Thymus (tissue), 11 donors: Measurements from ENCODE around the gene NFIB. TPM values are rescaled to one million over a fixed set of nuclear protein-coding genes. Genes with fewer than 3 reads are reported as not detected.
A peak's percentile ranks its signal among the peaks of the same experiment; 100 is the strongest.

ENCODE experiments used
- DNase-seq, 9 donors: peaks; one replicate each; pipeline ENCODE4 v3.0.0-alpha.2; 2013; ENCODE audit warnings: low spot score in 9 of 9, low read depth in 6 of 9, missing footprints in 1 of 9
- H3K27ac ChIP-seq, 2 donors: one replicate each; pipeline ENCODE4 v1.5.1; 2013; ENCODE audit warnings: control low read depth in 1 of 2, low read depth in 1 of 2, low read length in 1 of 2, mild to moderate bottlenecking in 1 of 2, moderate library complexity in 1 of 2
- H3K27me3 ChIP-seq, 2 donors: one replicate each; pipeline ENCODE4 v1.5.1; 2013; ENCODE audit warnings: low read length in 1 of 2; ENCODE audit not compliant: control insufficient read depth in 2 of 2, insufficient read depth in 1 of 2
- H3K36me3 ChIP-seq, 2 donors: one replicate each; pipeline ENCODE4 v1.5.1; 2013; ENCODE audit warnings: low read length in 1 of 2, mild to moderate bottlenecking in 1 of 2, moderate library complexity in 1 of 2; ENCODE audit not compliant: control insufficient read depth in 2 of 2, insufficient read depth in 2 of 2
- H3K4me1 ChIP-seq, 2 donors: one replicate each; pipeline ENCODE4 v1.5.1; 2013; ENCODE audit warnings: low read length in 2 of 2; ENCODE audit not compliant: control insufficient read depth in 2 of 2, insufficient read depth in 2 of 2
- H3K4me3 ChIP-seq, 2 donors: one replicate each; pipeline ENCODE4 v1.5.1; 2013; ENCODE audit warnings: low read length in 2 of 2, control low read depth in 1 of 2, mild to moderate bottlenecking in 1 of 2
- H3K9me3 ChIP-seq, 2 donors: one replicate each; pipeline ENCODE4 v1.5.1; 2013; ENCODE audit warnings: low read length in 1 of 2, mild to moderate bottlenecking in 1 of 2; ENCODE audit not compliant: control insufficient read depth in 2 of 2, insufficient read depth in 1 of 2
- WGBS: extraction: QIAGEN DNeasy Blood & Tissue Kit; methylation state at CpG from one replicate; pipeline ENCODE4 v1.1.7; 2013; 5-methylcytosine and 5-hydroxymethylcytosine counted together
- polyA plus RNA-seq: library from polyadenylated mRNA; stranded (reverse); fragments of 200-250 nt; gene quantifications from one replicate; pipeline ENCODE4 v1.2.3, GENCODE V29; 2013
- total RNA-seq: library from RNA; stranded (reverse); fragments of 120-200 nt; gene quantifications from one replicate; pipeline ENCODE4 v1.2.4, GENCODE V29; 2013
- donor health status: healthy.

The NFIB gene
- total and polyA plus RNA-seq, 2 donors: 10.3 to 12.4 TPM

- H3K36me3 ChIP-seq: no peaks in the 10 kb centered on the region
- no peaks in the 10 kb centered on the region for H3K4me1 ChIP-seq
- no peaks in the 10 kb centered on the region for H3K27me3 ChIP-seq
- DNase-seq: no peak
- no peaks in the 10 kb centered on the region for H3K9me3 ChIP-seq
- H3K4me3 ChIP-seq: no peak overlapping the region
- no peak overlapping the region for H3K27ac ChIP-seq
- WGBS: 95% methylated on average over 5 of the region's 5 CpGs
Measured at GRCh38 chr9:14094491-14094890, 219.4 kb downstream of the NFIB start.

- Histone ChIP-seq H3K27me3 (no peaks in the 10 kb centered on the region), H3K9me3 (no peaks in the 10 kb centered on the region), H3K4me3 (no peak overlapping the region), H3K36me3 (no peaks in the 10 kb centered on the region), H3K27ac (no peak overlapping the region), H3K4me1 (no peaks in the 10 kb centered on the region)
- WGBS: 99% methylated on average over 1 of the region's 1 CpG
- DNase-seq: no peak
Measured at GRCh38 chr9:14092344-14092743, 221.6 kb downstream of the NFIB start.

DNA sequence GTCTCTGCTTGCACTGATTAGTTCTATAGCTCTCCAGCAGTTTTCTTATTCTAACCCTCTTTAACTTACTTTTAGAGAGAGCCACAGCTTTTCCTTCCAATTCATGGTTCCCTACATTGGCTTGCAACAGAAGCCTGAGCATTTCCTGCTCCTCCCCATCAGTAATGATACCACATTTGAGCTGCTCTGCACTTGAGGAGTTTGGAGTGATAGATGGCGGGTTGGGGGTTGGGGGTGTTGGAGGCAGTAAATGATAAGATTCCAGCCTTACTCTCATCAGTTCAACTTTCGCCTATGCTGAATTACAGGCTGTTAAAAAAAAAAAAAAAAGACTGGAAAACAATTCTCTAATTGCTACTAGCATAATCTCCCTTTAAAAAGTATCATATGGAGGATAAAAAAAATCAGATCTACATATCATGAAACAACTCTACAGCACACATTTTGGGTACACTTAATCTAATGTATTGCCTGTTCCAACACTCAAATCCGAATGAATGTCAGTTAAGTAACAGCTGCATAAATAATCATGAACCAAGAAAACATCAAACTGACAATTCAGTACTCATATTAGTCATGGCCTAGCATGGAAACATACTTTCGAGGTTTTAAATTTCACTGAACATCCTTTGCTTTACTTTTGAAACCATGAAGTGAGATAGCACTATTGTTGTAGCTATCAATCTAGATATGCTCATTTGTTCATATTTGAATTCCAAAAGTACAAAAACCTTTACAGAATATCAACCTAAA is 224.7 kb downstream of the NFIB start:
- H3K4me1 ChIP-seq: no peaks in the 10 kb centered on the region
- no peak overlapping the region for H3K4me3 ChIP-seq
- peak in 1 of 9 donors; percentile 7 for DNase-seq
- no peaks in the 10 kb centered on the region for H3K36me3 ChIP-seq
- no peak overlapping the region for H3K27ac ChIP-seq
- 91% methylated on average over 4 of the region's 4 CpGs for WGBS
- H3K27me3 ChIP-seq: no peaks in the 10 kb centered on the region
- no peaks in the 10 kb centered on the region for H3K9me3 ChIP-seq

GRCh38 chr9:14087576-14087975 is 226.4 kb downstream of the NFIB start:
- Histone ChIP-seq H3K36me3 (no peaks in the 10 kb centered on the region), H3K4me3 (no peak overlapping the region), H3K9me3 (no peaks in the 10 kb centered on the region), H3K27ac (no peak overlapping the region), H3K4me1 (no peaks in the 10 kb centered on the region), H3K27me3 (no peaks in the 10 kb centered on the region)
- no peak for DNase-seq
- 97% methylated on average over 7 of the region's 7 CpGs for WGBS

GRCh38 chr9:14086495-14086894 is 227.4 kb downstream of the NFIB start:
- 95% methylated on average over 5 of the region's 5 CpGs for WGBS
- Histone ChIP-seq H3K4me3 (no peak overlapping the region), H3K9me3 (no peaks in the 10 kb centered on the region), H3K27ac (no peak overlapping the region), H3K36me3 (no peaks in the 10 kb centered on the region), H3K27me3 (no peaks in the 10 kb centered on the region), H3K4me1 (no peaks in the 10 kb centered on the region)
- DNase-seq: no peak

- no peak for DNase-seq
- Histone ChIP-seq H3K27ac (no peak overlapping the region), H3K9me3 (no peaks in the 10 kb centered on the region), H3K4me3 (no peak overlapping the region), H3K36me3 (no peaks in the 10 kb centered on the region), H3K4me1 (no peaks in the 10 kb centered on the region), H3K27me3 (no peaks in the 10 kb centered on the region)
- 89% methylated on average over 1 of the region's 1 CpG for WGBS
Measured at GRCh38 chr9:14085810-14086209, 228.1 kb downstream of the NFIB start.

- 96% methylated on average over 3 of the region's 3 CpGs for WGBS
- no peaks in the 10 kb centered on the region for H3K27me3 ChIP-seq
- H3K4me1 ChIP-seq: no peaks in the 10 kb centered on the region
- no peaks in the 10 kb centered on the region for H3K9me3 ChIP-seq
- no peak overlapping the region for H3K27ac ChIP-seq
- H3K4me3 ChIP-seq: no peak overlapping the region
- DNase-seq: no peak
- no peaks in the 10 kb centered on the region for H3K36me3 ChIP-seq
Measured at GRCh38 chr9:14084867-14085266, 229.1 kb downstream of the NFIB start.

DNA sequence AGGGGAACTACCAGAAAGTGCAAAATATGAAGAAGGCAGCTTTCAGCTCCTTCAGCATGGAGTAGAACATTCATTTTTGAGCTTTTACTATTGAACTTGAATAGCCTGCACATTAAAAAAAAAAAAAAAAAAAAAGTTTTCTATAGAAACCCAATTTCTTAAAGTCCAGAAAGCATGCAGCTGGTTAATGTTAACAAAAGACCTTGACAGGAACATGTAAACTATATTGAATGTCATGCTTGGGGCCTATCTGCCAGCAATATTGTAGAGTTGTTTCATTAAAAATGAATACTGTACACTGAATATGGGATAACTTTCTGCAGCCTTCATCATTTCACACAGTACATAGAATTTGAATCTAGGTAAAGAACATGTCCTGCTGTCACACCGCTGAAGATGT is 230.6 kb downstream of the NFIB start:
- WGBS: 100% methylated on average over 1 of the region's 1 CpG
- Histone ChIP-seq H3K36me3 (no peaks in the 10 kb centered on the region), H3K27me3 (no peaks in the 10 kb centered on the region), H3K9me3 (no peaks in the 10 kb centered on the region), H3K27ac (no peak overlapping the region), H3K4me1 (no peaks in the 10 kb centered on the region), H3K4me3 (no peak overlapping the region)
- DNase-seq: no peak

DNA sequence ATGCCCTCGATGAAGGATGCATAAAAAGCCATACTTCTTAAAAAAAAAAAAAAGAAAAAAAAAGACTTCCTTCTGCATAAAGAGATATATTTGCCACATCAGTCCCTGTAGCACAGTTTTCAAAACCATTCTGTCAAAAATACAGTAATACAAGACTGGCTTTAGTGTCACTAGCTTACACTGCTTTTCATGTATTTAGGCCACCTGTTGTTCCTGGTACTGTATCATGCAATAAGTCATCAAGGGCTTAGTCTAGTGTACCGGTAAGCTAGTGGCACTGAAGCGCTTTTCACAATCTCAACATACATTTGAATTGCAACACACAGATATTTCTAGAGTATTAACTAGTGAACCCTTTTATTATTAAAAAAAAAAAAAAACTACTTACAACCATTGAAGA is 231.2 kb downstream of the NFIB start:
- no peak for DNase-seq
- Histone ChIP-seq H3K27me3 (no peaks in the 10 kb centered on the region), H3K4me1 (no peaks in the 10 kb centered on the region), H3K4me3 (no peak overlapping the region), H3K27ac (no peak overlapping the region), H3K36me3 (no peaks in the 10 kb centered on the region), H3K9me3 (no peaks in the 10 kb centered on the region)
- 77% methylated on average over 3 of the region's 3 CpGs for WGBS
